Esophagus squamous epithelium (tissue), 5 donors: ENCODE measurements around the gene MERTK. TPM values are rescaled to one million over a fixed set of nuclear protein-coding genes. Genes with fewer than 3 reads are reported as not detected.

Source experiments
- DNase-seq: peaks from one replicate; lab custom pipeline; 2025; lab: John Stamatoyannopoulos, UW
- H3K27ac ChIP-seq, 4 donors: fragments of 200-600 bp; sonication (generic); one replicate each; pipeline ENCODE4 v1.5.1; 2016 to 2019; ENCODE audit warnings: mild to moderate bottlenecking in 1 of 4
- H3K27me3 ChIP-seq, 4 donors: fragments of 200-600 bp; sonication (generic); 1 replicate in 3 of 4; 2 replicates in 1 of 4; pipeline versions ENCODE4 v1.5.1 to v1.6.0; 2017 to 2021; ENCODE audit warnings: antibody characterized with exemption in 1 of 4
- H3K36me3 ChIP-seq, 3 donors: fragments of 200-600 bp; sonication (generic); one replicate each; pipeline ENCODE4 v1.5.1; 2016 to 2019
- H3K4me1 ChIP-seq, 3 donors: fragments of 200-600 bp; sonication (generic); one replicate each; pipeline ENCODE4 v1.5.1; 2017 to 2019
- H3K4me3 ChIP-seq, 4 donors: fragments of 200-600 bp; sonication (generic); 1 replicate in 3 of 4; 2 replicates in 1 of 4; pipeline ENCODE4 v1.5.1; 2016 to 2019; ENCODE audit warnings: mild to moderate bottlenecking in 2 of 4, moderate library complexity in 1 of 4
- H3K9me3 ChIP-seq, 3 donors: fragments of 200-600 bp; sonication (generic); one replicate each; pipeline ENCODE4 v1.5.1; 2016 to 2019
- POLR2A ChIP-seq, 4 donors: fragments of 450-650 bp; IDR thresholded peaks; one replicate each; pipeline ENCODE4 v1.6.1; 2017; ENCODE audit warnings: antibody characterized with exemption in 4 of 4, mild to moderate bottlenecking in 4 of 4, moderate library complexity in 3 of 4
- WGBS, 2 donors: methylation state at CpG; one replicate each; pipeline ENCODE4 v1.1.5; 2018; 5-methylcytosine and 5-hydroxymethylcytosine counted together
- intact Hi-C: fragments of 100-400 bp; cut with DNase I; formaldehyde crosslinking; loops from one replicate; pipeline ENCODE4 v1.15.0; 2022
- total RNA-seq, 4 donors: library from RNA; depleted of rRNA; stranded (reverse); fragments of >200 nt; gene quantifications; one replicate each; pipeline ENCODE4 v1.1.0, GENCODE V29; 2016
- TF ChIP-seq, protein P1 (sequence below), 6 experiments: fragments of 450-650 bp in 4 of 6; fragments of 200-600 bp in 2 of 6; sonication (generic) in 2 of 6; IDR thresholded peaks; one replicate each; pipeline ENCODE4 v1.5.1; 2016 to 2019; ENCODE audit warnings: antibody characterized with exemption in 6 of 6, mild to moderate bottlenecking in 4 of 6, moderate library complexity in 4 of 6
- donor health status: DM: yes; HTN: yes; CAD: no.

The MERTK gene
- total RNA-seq, 4 donors from 2014 or later, result 1.7 to 13.7 (median 7.0) TPM

DNA sequence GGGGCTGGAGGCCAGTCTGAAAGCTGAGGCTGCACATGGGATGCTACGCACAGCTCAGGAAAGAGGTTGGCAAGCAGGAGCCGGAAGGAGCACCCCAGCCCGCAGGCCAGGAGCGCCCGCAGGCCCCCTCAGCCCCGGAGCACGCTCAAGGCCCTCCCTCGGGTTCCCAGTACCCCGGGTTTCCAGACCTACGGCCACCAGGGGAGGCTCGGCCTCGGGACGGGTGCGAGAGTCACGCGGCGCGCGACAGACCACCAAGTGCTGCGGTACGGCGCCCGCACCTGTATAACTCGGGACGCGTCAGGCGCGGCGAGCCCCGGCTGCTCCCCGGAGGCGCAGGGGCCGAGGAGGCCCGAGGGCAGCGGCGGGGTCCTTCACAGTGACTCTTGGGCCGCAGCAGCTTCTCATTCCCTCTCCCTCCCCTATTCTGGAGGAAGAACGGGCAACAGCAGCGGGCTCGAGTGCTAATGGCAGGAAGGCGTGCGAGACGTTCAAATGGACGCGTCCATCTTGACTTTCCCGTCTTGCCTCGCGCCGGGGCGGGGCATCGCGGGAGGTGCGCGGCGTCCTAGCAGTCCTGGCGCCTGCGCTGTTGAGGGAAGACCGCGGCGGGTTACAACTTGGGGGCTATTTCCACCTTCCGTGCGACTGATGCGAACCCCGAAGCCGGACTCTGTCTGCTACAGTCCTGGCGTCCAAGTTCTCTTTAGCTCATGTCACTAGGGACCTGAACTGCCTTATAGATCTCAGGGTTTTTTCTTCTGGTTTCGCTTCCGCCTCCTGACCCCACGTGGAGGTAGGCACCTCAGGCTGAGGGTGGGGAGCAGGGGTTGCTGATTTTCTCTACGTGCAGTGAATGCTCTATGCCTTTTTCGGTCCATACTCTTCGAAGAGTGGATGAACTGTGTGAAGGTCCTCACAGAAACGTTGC is 14.5 kb upstream of the MERTK start, which contains the start of gene ANAPC1:
TSS of gene ANAPC1 (minus strand) at position 533 of the 931 bp plus-strand sequence. CDS start 3,368 bp downstream, outside the sequence.
- peak within 1 kb of the TSS; percentile 72 to 99 (median 82) for H3K4me3 ChIP-seq
- H3K4me1 ChIP-seq, result peaks cover 0 to 33% (median 6%) of the 10 kb centered on the region in 3 donors
- intact Hi-C loops, result no loop called here
- H3K9me3 ChIP-seq, result no peaks in the 10 kb centered on the region
- no peaks in the 10 kb centered on the region for H3K27me3 ChIP-seq
- peak; percentile 64 for DNase-seq
- peaks cover 0 to 17% (median 0%) of the 10 kb centered on the region in 3 donors for H3K36me3 ChIP-seq
- TF ChIP-seq, protein P1, sequence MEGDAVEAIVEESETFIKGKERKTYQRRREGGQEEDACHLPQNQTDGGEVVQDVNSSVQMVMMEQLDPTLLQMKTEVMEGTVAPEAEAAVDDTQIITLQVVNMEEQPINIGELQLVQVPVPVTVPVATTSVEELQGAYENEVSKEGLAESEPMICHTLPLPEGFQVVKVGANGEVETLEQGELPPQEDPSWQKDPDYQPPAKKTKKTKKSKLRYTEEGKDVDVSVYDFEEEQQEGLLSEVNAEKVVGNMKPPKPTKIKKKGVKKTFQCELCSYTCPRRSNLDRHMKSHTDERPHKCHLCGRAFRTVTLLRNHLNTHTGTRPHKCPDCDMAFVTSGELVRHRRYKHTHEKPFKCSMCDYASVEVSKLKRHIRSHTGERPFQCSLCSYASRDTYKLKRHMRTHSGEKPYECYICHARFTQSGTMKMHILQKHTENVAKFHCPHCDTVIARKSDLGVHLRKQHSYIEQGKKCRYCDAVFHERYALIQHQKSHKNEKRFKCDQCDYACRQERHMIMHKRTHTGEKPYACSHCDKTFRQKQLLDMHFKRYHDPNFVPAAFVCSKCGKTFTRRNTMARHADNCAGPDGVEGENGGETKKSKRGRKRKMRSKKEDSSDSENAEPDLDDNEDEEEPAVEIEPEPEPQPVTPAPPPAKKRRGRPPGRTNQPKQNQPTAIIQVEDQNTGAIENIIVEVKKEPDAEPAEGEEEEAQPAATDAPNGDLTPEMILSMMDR (IDR thresholded peaks at IDR 0.05), result peak in 1 of 6 experiments; percentile 39
- TF ChIP-seq POLR2A (IDR thresholded peaks at IDR 0.05), result peak in 2 of 4 donors; percentile 27 to 60
- WGBS, 2 donors, result 0 to 1% methylated on average over 10 to 27 of the region's 73 CpGs
- peak within 1 kb of the TSS; percentile 87 to 94 (median 90) for H3K27ac ChIP-seq

DNA sequence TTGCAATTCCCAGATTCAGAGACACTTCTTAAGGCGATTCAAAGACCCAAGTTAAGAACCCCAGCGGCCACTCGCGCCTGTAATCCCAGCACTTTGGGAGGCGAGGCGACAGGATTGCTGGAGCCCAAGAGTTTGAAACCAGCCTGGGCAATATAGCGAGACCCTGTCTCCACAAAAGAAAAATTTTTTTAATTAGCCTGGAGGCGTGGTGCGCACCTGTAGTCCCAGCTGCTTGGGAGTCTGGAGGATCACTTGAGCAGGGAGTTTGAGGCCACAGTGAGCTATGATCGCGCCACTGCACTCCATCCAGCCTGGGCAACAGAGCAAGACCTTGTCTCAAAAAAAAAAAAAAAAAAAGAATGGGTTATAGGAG is 13.8 kb upstream of the MERTK start:
- H3K9me3 ChIP-seq, result no peaks in the 10 kb centered on the region
- WGBS, 2 donors, result 14 to 43% methylated on average over 4 to 10 of the region's 11 CpGs

DNA sequence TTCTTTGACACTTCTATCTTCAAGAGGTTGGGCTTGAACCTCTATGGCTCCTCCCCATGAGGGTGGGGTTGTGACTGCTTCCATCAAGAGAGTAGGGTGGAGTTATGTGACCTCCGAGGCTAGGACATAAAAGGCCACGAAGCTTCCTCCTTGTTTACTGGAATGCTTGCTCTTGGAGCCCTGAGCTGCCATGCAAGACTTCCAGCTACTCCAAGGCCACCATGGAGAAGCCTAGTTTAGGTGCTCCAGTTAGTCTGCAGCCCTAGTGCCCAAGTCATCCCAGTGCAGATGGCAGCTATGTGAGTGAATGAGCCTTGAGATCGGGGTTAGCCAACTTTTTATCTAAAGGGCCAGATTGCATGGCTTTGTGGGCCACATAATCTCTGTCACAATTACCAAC is 2.4 kb upstream of the MERTK start:
- Histone ChIP-seq H3K27me3 (peaks cover 0 to 23% (median 0%) of the 10 kb centered on the region in 4 donors), H3K4me1 (peaks cover 12 to 52% (median 17%) of the 10 kb centered on the region in 3 donors), H3K9me3 (no peaks in the 10 kb centered on the region), H3K27ac (no peak overlapping the region), H3K4me3 (no peak overlapping the region), H3K36me3 (no peaks in the 10 kb centered on the region)
- no peak for DNase-seq
- WGBS, 2 donors, result 65 to 68% methylated on average over 2 to 3 of the region's 3 CpGs
- intact Hi-C loops, result loop anchor here (2.0 kb wide), 1 partner anchor 149 kb away; no protein-coding TSS in a partner anchor
- TF ChIP-seq POLR2A (IDR thresholded peaks at IDR 0.05), result no peak
- TF ChIP-seq, protein P1 (IDR thresholded peaks at IDR 0.05), result no peak

More for the DNA sequence above, 13.8 kb upstream of the MERTK start:
- peaks cover 0 to 33% (median 6%) of the 10 kb centered on the region in 3 donors for H3K4me1 ChIP-seq
- peak overlapping the region; percentile 87 to 94 (median 90) for H3K27ac ChIP-seq
- no peaks in the 10 kb centered on the region for H3K27me3 ChIP-seq
- TF ChIP-seq, protein P1 (IDR thresholded peaks at IDR 0.05), result peak in 1 of 6 experiments; percentile 16
- TF ChIP-seq POLR2A (IDR thresholded peaks at IDR 0.05), result no peak
- peak overlapping the region; percentile 72 to 99 (median 82) for H3K4me3 ChIP-seq
- peaks cover 0 to 11% (median 0%) of the 10 kb centered on the region in 3 donors for H3K36me3 ChIP-seq
- intact Hi-C loops, result no loop called here
- DNase-seq, result no peak

DNA sequence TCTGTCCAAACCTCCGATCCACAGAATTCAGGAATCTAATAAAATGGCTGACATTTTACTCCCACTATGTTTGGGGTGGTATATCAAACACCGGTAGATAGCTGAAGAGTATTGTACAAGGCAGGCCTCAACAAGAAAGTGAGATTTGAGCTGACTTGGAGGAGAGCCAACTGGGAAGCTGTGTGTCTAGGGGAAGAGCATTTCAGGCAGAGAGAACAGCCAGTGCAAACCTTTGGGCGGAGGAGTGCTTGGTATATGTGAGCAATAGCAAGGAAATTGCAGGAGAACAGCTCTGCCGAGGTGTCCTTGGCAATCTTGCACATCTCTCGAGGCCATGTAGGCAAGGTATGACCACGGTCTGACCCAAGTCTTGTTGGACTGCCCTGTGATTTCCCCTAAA is 1.8 kb upstream of the MERTK start:
- H3K27ac ChIP-seq, result no peak overlapping the region
- H3K36me3 ChIP-seq, result no peaks in the 10 kb centered on the region
- TF ChIP-seq, protein P1 (IDR thresholded peaks at IDR 0.05), result no peak
- no peak for TF ChIP-seq POLR2A (IDR thresholded peaks at IDR 0.05)
- H3K4me1 ChIP-seq, result peaks cover 12 to 57% (median 17%) of the 10 kb centered on the region in 3 donors
- intact Hi-C loops, result loop anchor here (2.0 kb wide), 1 partner anchor 148 kb away; no protein-coding TSS in a partner anchor
- 56 to 59% methylated on average over 6 of the region's 6 CpGs for WGBS, 2 donors
- H3K27me3 ChIP-seq, result peaks cover 0 to 23% (median 0%) of the 10 kb centered on the region in 4 donors
- H3K9me3 ChIP-seq, result no peaks in the 10 kb centered on the region
- no peak overlapping the region for H3K4me3 ChIP-seq
- DNase-seq, result no peak

DNA sequence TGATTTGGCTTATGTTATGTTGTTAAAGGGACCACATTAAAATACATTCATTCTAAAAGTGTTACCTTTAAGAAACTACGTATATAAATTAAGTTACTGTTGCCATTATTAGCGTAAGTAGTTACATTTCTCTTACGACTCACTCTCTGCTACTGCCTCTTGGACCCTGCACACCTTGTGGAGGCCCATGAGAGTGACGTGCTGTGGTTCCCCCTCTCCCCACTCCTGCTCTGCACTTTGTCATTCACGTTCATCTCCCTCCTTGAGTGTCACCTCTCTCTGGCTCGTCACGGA is 830 bp upstream of the MERTK start:
- TF ChIP-seq, protein P1 (IDR thresholded peaks at IDR 0.05), result no peak
- no peak for TF ChIP-seq POLR2A (IDR thresholded peaks at IDR 0.05)
- no peak for DNase-seq
- no peaks in the 10 kb centered on the region for H3K36me3 ChIP-seq
- H3K9me3 ChIP-seq, result no peaks in the 10 kb centered on the region
- peak overlapping the region; percentile 63 to 86 (median 70) for H3K4me3 ChIP-seq
- peak overlapping the region; percentile 69 to 93 (median 83) for H3K27ac ChIP-seq
- H3K27me3 ChIP-seq, result peaks cover 0 to 23% (median 0%) of the 10 kb centered on the region in 4 donors
- H3K4me1 ChIP-seq, result peaks cover 12 to 59% (median 17%) of the 10 kb centered on the region in 3 donors
- intact Hi-C loops, result loop anchor here (2.0 kb wide), 1 partner anchor 147 kb away; no protein-coding TSS in a partner anchor
- 5 to 7% methylated on average over 5 to 7 of the region's 7 CpGs for WGBS, 2 donors
